K562 (cell line): ENCODE results near the gene RELL2. TPM values are rescaled to one million over a fixed set of nuclear protein-coding genes. Genes with fewer than 3 reads are reported as not detected.
A peak's percentile ranks its signal among the peaks of the same experiment; 100 is the strongest.

Experiments used
- KLF13 ChIP-seq: fragments of 450-650 bp; IDR thresholded peaks from 2 replicates; pipeline ENCODE4 v1.6.1; 2016; ENCODE audit warnings: missing genetic modification characterization, low read depth, mild to moderate bottlenecking, missing compliant biosample characterization, moderate library complexity, borderline replicate concordance
- PHTF2 ChIP-seq: fragments of 250-450 bp; sonication (Bioruptor Pico); IDR thresholded peaks from 2 replicates; pipeline ENCODE4 v1.5.0; 2021; ENCODE audit warnings: mild to moderate bottlenecking
- TEAD4 ChIP-seq, 2 experiments: sonication (generic) in 1 of 2; formaldehyde crosslinking in 1 of 2; IDR thresholded peaks; 2 replicates each; pipeline versions ENCODE4 v1.6.1 to v1.8.0; 2012 to 2022; ENCODE audit warnings: borderline replicate concordance in 1 of 2, inconsistent platforms in 1 of 2, low read length in 1 of 2, mild to moderate bottlenecking in 1 of 2, missing genetic modification reagents in 1 of 2
- polyA plus RNA-seq, 8 experiments: library from polyadenylated mRNA; depleted of rRNA in 4 of 8; stranded (reverse) in 5 of 8; unstranded in 3 of 8; fragments of >200 nt; fragmentation: Nextera tagmentation in 2 of 8; fragmentation: Illumina TruSeq in 1 of 8; extraction: Ambion mirVana in 2 of 8; extraction: Trizol in 1 of 8; gene quantifications; 2 replicates each; pipeline versions ENCODE4 v1.2.1 to v1.2.3, GENCODE V29; 2011 to 2014; ENCODE audit warnings: inconsistent platforms in 1 of 8, missing spikeins in 1 of 8
- total RNA-seq, 7 experiments: library from RNA; depleted of rRNA in 6 of 7; stranded (reverse); fragments of >200 nt in 6 of 7; fragmentation: Illumina TruSeq in 2 of 7; extraction: Trizol in 2 of 7; gene quantifications; 2 replicates each; pipeline versions ENCODE4 v1.2.1 to v1.2.3, GENCODE V29; 2011 to 2021; ENCODE audit warnings: low replicate concordance in 1 of 7
- TF ChIP-seq, protein P1 (sequence below), 3 experiments: fragments of 200-800 bp in 1 of 3; fragments of 250-450 bp in 1 of 3; fragments of 450-650 bp in 1 of 3; sonication (Bioruptor Pico) in 1 of 3; sonication (Bioruptor generic) in 1 of 3; formaldehyde crosslinking in 1 of 3; IDR thresholded peaks; 2 replicates each; pipeline versions ENCODE4 v1.6.1 to v1.8.0; 2016 to 2022; ENCODE audit warnings: mild to moderate bottlenecking in 2 of 3, missing genetic modification characterization in 2 of 3, missing compliant biosample characterization in 1 of 3, moderate library complexity in 1 of 3
- TF ChIP-seq, protein P2 (sequence below): fragments of 450-650 bp; IDR thresholded peaks from one replicate; pipeline ENCODE4 v1.6.1; 2018; ENCODE audit warnings: mild to moderate bottlenecking, moderate library complexity; ENCODE audit not compliant: partially characterized antibody
- TF ChIP-seq, protein P3 (sequence below): fragments of 450-650 bp; formaldehyde crosslinking; IDR thresholded peaks from 2 replicates; pipeline ENCODE4 v1.4.0; 2022; ENCODE audit warnings: missing genetic modification characterization
- TF ChIP-seq, protein P4 (sequence below): fragments of 450-650 bp; IDR thresholded peaks from 2 replicates; pipeline ENCODE4 v1.6.1; 2016; ENCODE audit warnings: low read depth
- TF ChIP-seq, protein P5 (sequence below): fragments of 250-450 bp; sonication (Bioruptor Pico); IDR thresholded peaks from 2 replicates; pipeline ENCODE4 v1.8.0; 2022; ENCODE audit warnings: inconsistent platforms, mild to moderate bottlenecking, moderate library complexity, borderline replicate concordance

Gene RELL2
- total and polyA plus RNA-seq, 9 of the 15 experiments (the other 6 are each of a cell fraction or from before 2014, with no cell fraction given) = 0.06 to 36.0 (median 14.3) TPM

DNA sequence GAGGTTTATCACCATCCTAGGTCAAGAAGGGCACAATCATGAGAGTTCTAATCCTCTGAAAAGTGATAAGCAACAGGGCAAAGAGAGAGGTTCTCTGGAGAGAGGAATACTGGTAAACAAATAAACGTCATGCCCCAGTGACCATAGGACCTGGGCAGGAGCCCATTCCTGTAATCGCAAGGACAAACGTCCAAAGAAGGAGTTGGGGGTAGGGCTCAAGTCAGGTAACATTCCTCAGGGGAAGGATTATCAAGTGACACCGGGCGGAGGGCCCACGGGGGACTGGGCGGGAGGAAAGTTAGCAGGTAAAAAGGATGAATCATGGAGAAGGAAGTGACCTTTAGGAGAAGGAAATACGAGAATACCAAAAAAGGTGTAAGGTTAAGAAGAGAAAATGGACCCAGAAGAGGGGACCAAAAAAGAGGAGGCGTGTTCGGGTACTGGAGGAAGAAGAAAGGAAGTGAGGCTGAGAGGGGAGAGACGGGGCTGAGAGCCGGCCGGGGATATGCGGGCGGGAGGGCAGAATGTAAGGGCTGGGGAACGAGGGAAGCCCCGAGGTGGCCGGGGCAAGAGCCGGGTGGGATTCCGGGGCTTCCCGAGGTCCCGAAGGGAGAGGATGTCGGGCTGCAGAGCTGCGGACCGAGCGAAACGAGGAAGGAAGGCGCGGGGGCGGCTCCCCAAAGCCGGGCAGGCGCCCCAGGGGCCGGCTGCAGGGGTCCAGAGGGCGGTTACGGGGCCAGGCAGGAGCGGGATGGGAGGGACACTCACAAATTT lies 18.6 kb upstream of the RELL2 start (continued):
- TF ChIP-seq, protein P1, sequence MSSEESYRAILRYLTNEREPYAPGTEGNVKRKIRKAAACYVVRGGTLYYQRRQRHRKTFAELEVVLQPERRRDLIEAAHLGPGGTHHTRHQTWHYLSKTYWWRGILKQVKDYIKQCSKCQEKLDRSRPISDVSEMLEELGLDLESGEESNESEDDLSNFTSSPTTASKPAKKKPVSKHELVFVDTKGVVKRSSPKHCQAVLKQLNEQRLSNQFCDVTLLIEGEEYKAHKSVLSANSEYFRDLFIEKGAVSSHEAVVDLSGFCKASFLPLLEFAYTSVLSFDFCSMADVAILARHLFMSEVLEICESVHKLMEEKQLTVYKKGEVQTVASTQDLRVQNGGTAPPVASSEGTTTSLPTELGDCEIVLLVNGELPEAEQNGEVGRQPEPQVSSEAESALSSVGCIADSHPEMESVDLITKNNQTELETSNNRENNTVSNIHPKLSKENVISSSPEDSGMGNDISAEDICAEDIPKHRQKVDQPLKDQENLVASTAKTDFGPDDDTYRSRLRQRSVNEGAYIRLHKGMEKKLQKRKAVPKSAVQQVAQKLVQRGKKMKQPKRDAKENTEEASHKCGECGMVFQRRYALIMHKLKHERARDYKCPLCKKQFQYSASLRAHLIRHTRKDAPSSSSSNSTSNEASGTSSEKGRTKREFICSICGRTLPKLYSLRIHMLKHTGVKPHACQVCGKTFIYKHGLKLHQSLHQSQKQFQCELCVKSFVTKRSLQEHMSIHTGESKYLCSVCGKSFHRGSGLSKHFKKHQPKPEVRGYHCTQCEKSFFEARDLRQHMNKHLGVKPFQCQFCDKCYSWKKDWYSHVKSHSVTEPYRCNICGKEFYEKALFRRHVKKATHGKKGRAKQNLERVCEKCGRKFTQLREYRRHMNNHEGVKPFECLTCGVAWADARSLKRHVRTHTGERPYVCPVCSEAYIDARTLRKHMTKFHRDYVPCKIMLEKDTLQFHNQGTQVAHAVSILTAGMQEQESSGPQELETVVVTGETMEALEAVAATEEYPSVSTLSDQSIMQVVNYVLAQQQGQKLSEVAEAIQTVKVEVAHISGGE (CRISPR knock-in tag; IDR thresholded peaks at IDR 0.05) = peak; percentile 71 to 98 (median 95)
- TF ChIP-seq, protein P2, sequence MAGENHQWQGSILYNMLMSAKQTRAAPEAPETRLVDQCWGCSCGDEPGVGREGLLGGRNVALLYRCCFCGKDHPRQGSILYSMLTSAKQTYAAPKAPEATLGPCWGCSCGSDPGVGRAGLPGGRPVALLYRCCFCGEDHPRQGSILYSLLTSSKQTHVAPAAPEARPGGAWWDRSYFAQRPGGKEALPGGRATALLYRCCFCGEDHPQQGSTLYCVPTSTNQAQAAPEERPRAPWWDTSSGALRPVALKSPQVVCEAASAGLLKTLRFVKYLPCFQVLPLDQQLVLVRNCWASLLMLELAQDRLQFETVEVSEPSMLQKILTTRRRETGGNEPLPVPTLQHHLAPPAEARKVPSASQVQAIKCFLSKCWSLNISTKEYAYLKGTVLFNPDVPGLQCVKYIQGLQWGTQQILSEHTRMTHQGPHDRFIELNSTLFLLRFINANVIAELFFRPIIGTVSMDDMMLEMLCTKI = no peak
- TF ChIP-seq, protein P3, sequence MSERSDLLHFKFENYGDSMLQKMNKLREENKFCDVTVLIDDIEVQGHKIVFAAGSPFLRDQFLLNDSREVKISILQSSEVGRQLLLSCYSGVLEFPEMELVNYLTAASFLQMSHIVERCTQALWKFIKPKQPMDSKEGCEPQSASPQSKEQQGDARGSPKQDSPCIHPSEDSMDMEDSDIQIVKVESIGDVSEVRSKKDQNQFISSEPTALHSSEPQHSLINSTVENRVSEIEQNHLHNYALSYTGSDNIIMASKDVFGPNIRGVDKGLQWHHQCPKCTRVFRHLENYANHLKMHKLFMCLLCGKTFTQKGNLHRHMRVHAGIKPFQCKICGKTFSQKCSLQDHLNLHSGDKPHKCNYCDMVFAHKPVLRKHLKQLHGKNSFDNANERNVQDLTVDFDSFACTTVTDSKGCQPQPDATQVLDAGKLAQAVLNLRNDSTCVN (CRISPR knock-in tag) = 0 out of 2 replicates have a peak, but pooled peaks have one; percentile 32
- TF ChIP-seq KLF13 (no peak), PHTF2 (CRISPR knock-in tag) (no peak), TEAD4 (IDR thresholded peaks at IDR 0.05; ENCODE audit: low read length) (peak; percentile 61), TEAD4 (CRISPR knock-in tag; IDR thresholded peaks at IDR 0.05; ENCODE audit: borderline replicate concordance) (no peak)
- TF ChIP-seq, protein P4, sequence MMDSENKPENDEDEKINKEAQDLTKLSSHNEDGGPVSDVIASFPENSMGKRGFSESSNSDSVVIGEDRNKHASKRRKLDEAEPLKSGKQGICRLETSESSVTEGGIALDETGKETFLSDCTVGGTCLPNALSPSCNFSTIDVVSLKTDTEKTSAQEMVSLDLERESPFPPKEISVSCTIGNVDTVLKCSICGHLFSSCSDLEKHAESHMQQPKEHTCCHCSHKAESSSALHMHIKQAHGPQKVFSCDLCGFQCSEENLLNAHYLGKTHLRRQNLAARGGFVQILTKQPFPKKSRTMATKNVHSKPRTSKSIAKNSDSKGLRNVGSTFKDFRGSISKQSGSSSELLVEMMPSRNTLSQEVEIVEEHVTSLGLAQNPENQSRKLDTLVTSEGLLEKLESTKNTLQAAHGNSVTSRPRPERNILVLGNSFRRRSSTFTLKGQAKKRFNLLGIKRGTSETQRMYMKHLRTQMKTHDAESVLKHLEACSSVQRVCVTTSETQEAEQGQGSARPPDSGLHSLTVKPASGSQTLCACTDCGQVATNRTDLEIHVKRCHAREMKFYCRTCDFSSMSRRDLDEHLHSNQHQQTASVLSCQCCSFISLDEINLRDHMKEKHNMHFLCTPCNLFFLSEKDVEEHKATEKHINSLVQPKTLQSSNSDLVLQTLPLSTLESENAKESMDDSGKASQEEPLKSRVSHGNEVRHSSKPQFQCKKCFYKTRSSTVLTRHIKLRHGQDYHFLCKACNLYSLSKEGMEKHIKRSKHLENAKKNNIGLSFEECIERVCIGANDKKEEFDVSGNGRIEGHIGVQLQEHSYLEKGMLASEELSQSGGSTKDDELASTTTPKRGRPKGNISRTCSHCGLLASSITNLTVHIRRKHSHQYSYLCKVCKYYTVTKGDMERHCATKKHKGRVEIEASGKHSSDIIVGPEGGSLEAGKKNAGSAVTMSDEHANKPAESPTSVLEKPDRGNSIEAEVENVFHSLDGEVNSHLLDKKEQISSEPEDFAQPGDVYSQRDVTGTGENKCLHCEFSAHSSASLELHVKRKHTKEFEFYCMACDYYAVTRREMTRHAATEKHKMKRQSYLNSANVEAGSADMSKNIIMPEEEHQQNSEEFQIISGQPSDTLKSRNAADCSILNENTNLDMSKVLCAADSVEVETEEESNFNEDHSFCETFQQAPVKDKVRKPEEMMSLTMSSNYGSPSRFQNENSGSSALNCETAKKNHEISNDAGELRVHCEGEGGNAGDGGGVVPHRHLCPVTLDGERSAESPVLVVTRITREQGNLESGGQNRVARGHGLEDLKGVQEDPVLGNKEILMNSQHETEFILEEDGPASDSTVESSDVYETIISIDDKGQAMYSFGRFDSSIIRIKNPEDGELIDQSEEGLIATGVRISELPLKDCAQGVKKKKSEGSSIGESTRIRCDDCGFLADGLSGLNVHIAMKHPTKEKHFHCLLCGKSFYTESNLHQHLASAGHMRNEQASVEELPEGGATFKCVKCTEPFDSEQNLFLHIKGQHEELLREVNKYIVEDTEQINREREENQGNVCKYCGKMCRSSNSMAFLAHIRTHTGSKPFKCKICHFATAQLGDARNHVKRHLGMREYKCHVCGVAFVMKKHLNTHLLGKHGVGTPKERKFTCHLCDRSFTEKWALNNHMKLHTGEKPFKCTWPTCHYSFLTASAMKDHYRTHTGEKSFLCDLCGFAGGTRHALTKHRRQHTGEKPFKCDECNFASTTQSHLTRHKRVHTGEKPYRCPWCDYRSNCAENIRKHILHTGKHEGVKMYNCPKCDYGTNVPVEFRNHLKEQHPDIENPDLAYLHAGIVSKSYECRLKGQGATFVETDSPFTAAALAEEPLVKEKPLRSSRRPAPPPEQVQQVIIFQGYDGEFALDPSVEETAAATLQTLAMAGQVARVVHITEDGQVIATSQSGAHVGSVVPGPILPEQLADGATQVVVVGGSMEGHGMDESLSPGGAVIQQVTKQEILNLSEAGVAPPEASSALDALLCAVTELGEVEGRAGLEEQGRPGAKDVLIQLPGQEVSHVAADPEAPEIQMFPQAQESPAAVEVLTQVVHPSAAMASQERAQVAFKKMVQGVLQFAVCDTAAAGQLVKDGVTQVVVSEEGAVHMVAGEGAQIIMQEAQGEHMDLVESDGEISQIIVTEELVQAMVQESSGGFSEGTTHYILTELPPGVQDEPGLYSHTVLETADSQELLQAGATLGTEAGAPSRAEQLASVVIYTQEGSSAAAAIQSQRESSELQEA = no peak
- TF ChIP-seq, protein P5, sequence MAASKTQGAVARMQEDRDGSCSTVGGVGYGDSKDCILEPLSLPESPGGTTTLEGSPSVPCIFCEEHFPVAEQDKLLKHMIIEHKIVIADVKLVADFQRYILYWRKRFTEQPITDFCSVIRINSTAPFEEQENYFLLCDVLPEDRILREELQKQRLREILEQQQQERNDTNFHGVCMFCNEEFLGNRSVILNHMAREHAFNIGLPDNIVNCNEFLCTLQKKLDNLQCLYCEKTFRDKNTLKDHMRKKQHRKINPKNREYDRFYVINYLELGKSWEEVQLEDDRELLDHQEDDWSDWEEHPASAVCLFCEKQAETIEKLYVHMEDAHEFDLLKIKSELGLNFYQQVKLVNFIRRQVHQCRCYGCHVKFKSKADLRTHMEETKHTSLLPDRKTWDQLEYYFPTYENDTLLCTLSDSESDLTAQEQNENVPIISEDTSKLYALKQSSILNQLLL (CRISPR knock-in tag) = no peak
